ENCODE results near the gene TP73.
"Not testable (repeated sequence)": the region's sequence is repeated elsewhere in the genome, so short reads cannot be mapped to it uniquely, and the experiment has no call there.

Gene TP73

DNA sequence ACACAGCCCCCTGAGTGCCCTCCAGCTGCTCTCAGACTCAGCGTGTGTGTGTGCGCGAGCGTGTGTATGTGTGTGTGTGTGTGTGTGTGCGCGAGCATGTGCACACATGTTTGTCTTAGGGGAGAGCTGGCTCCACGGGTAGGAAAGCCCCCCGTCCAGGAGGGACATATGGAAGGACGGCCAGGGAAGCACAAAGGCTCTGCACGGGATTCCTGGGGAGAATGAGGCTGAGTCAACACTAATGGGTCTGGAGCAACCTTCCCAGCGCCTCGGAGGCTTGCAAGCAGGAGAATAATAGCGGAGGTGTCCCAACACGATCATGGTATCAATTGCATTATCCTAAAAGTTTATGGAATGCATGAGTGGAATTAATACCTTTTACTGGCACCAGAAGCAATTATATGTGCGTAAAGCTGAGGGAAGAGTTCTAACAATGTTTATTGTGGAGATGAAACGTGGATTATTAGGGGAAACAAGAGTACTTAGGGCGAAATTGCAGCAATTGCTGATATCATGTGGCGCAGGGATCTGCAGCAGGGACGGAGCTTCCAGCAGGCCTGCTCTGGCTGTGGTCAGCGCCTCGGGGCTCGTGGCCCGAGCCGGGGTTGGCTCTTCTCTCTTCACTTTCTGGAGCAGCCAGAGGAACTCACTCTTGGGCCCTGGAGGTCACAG is 59.6 kb downstream of the TP73 start:
- no peak for DNase-seq

DNA sequence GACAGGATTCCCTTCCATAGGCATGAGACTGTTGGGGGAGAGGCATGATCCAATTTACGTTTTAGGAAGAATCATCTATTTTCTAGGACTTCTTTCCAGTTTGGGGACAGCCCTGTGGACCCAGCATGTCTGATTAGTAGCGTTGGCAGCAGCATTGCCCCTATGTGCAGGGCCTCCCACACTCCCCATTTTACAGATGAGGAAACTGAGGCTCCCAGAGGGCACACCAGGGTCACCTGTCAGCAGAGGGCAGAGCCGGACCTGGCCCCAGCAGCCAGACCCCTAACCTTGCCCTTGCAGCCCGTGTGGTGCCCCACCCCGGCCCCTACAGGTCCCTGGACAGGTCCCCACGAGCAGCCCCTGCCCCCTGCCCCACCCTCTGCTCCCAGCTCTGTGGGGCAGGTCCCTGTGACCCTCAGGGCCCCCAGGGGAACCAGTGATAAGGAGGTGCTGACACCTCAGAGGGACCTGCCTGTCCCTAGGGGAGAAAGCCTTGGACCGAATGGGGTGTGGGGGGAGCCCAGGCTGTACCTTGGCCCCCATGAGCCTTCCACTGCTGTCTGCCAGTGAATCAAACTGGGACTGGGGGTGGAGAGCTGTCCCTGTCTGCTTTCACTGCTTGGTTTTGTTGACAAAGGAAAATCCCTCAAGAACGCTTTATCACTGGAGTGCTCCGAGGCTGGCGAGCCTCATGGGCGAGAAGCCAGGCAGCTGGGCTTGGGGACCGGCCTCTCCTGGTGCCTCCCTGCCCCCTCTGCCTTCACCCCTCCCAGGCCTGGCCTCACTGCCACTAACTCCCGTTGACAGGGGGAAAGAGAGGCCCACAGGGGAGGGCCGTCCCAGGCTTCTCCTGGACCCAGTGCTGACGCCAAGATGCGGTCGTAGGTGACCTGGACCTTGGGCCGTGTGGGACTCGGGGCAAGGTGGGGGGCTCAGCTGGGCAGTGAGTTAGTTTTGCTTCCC is 60.5 kb downstream of the TP73 start:
- no peak for DNase-seq

DNA sequence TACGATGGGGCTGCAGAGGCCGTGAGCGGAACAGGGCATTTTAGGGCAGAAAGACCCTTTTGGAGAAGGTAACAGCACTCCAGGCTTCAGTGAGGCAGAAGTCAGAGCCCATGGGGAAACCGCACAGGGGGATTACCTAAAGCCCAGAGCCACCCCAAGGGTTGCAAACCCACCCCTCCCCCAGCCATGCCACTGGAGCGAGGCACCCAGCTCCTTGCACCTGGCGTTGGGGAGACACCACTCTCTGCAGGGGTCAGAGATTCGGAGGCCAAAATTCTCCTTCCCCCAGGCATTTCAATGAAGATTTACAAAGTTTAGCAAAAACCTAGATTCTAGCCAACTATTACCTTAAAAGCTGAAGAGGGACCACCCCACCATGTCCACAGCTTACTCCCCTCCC is 61.5 kb downstream of the TP73 start:
- DNase-seq = no peak

DNA sequence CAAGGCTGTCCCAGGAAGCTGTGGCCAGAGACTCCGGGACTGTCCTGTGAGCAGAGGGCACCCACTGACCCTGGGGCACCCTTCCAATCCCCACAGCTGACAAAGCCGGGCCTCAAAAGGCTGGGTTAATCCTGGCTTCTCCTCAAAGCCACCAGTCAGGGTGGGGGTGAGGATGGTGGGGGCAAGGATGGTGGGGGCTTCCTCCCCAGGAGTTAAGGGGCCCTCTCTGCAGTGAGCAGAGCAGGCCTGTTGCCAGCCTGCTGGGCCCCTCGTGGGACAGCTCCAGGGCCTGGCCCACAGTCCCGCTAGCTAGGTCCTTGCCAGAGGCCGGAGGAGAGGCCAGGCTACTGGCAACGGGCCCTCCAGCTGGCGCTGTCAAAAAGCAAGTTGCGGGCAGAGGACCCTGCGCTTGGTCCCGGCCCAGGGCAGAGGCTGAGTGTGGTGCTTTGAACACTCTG is 62.0 kb downstream of the TP73 start:
- no peak for DNase-seq

DNA sequence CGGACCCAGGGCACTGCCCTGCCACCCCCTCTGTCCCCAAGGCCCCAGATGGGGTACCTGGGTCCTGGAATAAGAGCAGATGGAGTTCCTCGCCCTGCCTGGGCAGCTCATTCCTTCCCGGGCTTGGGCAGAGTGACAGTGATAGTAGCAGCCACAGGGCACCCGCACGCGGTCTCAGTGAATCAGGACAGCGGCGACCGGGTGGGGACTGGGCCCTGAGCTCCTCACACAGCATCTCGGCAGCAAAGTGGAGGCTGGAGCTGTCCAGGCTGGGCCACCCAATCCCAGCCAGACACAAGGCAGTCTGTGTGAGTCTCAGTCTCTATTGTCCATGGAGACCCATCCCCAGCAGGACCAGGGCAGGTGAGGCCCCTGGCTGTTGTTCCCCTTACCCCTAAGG is 62.5 kb downstream of the TP73 start:
- no peak for DNase-seq

DNA sequence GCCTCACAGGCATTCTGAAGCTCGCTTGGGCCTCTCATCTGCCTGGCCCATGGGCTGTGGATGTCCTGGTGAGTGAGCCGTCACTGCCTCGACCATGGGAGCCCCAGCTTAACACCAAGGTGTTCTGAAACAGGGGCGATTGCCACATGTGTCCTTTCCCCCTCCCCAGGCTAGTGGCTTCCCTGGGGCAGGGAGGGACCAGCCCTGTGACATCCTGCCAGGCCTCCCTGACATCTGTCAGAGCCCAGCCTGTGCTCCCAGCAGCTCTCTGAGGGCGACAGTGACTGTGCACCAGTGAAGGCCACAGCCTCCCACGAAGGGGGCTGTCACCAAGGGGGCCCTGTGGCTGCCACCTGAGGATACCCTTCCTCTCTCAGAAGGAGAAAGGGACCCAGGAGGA is 64.0 kb downstream of the TP73 start:
- no peak for DNase-seq

DNA sequence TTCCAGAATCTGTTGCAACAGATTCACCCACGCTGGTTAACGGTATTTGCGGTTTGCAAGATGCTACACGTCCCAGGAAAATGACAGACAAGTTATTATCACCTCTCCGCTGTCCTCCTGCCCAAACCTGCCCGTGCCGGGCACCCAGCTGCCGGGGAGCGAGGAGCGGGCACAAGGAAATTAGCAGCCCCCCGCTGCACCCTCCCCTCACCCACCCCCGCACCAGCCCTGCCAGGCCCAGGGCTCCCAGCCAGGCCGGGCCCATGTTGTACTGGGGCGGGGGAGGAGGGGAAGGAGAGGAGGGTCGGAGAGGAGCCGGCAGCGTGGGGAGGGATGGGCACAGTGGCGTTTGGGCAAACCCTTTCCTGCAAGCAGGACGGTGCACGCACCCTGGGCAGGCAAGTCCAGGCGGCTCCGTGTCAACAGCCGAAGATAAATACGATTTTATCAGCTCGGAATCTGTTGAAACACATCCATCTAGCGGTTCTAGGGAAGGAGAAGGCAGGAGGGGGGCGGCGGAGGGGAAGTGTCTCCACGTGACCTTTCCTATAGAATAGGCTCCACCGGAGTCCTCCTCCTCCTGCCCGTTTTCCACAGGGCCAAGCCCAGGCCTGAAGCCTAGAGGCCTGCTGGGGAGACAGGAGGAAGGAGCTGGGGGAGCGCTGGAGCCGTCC is 64.9 kb downstream of the TP73 start:
- DNase-seq = no peak

DNA sequence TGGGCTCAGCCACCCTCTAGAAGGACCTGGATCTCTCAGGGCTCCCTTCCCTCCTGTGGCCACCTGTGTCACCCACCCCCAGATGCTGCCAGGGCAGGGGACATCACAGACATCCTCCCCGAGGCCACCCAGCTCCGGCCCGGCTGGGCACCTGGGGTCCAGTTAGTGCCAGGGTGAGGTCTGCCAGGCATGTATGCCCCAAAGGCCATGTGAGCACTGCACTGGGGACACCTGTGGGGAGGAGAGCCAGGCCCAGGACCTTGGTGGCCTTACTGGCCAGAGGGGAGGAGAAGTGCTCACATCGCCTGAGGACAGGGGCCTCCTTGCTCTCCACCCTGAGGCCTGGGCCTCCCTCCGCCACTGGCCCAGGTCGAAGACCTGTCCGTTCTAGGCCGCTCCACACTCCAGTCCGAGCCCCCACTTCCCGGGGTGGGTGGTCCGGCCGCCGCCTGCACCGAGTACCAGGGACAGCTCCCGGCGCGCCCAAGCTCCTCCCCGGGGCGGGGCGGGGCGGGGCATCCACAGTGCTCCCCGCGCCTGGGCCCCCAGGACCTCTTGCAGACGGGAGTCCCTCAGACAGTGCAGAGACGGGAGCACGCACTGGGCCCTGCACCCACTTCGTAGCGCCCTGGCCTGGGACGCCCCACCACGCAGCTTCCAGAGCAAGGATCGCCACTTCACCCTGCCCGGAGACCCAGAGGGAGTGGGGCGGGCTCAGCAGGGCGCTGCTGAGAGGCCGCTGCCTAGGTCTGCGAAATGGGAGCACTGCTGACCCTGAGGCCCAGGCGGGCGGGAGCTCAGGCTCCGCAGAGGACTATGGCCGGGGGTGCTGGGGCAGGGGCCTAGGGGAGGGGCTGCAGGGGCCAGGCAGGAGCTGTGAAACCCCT is 65.6 kb downstream of the TP73 start:
- DNase-seq = no peak

DNA sequence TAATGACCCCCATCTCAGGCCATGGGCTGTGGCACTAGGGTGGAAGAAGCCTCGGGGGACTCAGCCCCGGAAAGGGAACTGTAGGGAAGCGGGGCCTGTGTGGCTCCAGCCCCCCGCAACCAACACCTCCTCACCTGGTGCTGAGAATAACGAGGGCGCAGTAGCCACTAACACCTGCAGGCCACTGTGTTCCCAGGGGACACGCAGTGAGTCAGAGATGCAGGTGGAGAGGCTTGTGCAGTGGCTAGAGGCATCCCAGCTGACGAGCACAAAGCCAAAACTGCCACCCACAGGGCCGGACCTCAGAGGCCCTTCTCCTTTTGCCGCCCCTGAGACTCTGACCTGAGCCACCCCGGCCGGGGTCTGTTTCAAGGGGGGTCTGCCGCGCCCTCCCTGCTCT is 66.4 kb downstream of the TP73 start:
- no peak for DNase-seq

DNA sequence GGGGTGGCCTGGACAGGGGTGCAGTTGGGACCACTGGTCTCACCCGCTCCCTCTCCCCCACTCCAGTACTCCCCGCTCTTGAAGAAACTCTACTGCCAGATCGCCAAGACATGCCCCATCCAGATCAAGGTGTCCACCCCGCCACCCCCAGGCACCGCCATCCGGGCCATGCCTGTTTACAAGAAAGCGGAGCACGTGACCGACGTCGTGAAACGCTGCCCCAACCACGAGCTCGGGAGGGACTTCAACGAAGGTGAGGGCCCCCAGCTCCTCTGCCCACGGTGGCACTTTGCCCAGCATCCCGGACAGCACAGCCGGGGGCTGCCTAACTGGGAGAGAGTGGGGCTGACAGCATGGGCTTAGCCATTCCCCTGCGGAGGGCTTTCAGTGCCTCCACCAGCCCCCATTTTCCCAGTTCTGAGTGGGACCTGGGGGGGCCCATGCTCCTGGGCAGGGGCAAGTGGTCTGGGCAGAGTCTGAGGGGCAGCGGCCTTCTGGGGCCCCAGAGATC is 69.7 kb downstream of the TP73 start:
- DNase-seq = no peak

DNA sequence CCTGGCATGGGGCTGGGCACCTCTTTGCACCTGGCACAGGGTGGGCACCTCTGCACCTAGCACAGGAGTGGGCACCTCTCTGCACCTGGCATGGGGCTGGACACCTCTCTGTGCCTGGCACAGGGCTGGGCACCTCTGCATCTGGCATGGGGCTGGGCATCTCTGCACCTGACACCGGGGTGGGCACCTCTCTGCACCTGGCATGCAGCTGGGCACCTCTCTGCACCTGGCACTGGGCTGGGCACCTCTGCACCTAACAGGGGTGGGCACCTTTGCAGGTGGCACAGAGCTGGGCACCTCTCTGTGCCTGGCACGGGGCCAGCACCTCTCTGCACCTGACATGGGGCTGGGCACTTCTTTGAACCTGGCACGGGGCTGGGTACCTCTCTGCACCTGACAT is 70.5 kb downstream of the TP73 start:
- DNase-seq = no peak

DNA sequence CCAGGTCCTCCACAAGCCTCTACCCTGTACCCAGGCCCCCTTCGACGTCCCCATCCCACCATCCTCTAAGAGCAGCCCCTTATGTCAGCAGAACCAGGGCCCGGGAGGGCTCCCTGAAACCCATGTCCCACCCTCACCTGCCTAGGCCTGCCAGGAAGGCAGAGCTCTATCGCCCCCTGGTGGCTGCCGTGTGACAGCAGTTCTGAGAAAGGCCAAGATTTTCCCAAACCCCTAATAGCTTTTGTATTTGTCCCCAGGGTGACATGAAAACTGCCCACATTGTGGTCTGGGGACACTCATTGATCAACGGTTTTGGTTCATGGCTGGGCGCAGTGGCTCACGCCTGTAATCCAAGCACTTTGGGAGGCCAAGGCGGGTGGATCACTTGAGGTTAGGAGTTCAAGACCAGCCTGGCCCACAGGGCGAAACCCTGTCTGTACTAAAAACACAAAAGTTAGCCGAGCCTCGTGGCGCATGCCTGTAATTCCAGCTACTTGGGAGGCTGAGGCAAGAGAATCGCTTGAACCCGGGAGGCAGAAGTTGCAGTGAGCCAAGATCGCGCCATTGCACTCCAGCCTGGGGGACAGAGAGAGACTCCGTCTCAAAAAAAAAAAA is 72.2 kb downstream of the TP73 start:
- not testable (repeated sequence) for DNase-seq

DNA sequence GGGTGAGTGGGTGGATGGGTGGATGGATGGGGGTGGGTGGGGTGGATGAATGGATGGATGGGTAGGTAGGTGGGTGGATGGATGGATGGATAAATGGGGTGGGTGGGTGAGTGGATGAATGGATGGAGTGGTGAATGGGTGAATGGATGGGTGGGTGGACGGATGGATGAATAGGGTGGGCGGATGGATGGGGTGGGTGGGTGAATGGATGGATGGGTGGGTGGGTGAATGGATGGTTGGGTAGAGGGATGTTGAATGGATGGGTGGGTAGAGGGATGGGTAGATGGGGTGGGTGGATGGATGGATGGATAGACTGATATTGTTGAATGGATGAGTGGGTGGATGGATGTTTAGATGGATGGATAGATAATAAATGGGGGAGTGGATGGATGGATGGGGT is 73.0 kb downstream of the TP73 start:
- no peak for DNase-seq

DNA sequence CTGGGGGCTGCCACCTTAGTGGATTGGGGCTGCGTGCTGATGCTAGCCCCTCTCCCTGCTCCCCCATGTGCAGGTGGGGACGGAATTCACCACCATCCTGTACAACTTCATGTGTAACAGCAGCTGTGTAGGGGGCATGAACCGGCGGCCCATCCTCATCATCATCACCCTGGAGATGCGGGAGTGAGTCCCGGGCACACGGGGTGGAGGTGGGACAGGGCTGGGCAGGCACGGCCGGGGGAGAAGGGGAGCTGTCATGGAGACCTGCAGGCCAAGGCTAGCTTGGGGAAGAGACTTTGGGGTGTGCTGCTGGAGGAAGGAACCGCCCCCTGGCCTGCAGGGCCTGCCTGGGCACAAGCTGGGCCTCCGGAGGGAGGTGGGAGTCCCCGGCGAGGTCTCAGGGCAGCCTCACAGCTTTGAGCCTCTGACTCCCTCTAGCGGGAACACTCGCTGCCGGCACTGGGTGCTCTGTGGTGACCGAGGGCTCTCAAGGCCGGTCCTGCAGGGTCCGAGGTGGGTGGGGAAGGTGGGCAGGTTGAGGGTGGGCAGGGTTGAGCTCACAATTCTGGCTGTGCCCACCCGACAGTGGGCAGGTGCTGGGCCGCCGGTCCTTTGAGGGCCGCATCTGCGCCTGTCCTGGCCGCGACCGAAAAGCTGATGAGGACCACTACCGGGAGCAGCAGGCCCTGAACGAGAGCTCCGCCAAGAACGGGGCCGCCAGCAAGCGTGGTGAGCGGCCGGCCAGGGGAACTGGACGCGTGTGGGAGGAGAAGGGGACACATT is 74.9 kb downstream of the TP73 start:
- DNase-seq = no peak

DNA sequence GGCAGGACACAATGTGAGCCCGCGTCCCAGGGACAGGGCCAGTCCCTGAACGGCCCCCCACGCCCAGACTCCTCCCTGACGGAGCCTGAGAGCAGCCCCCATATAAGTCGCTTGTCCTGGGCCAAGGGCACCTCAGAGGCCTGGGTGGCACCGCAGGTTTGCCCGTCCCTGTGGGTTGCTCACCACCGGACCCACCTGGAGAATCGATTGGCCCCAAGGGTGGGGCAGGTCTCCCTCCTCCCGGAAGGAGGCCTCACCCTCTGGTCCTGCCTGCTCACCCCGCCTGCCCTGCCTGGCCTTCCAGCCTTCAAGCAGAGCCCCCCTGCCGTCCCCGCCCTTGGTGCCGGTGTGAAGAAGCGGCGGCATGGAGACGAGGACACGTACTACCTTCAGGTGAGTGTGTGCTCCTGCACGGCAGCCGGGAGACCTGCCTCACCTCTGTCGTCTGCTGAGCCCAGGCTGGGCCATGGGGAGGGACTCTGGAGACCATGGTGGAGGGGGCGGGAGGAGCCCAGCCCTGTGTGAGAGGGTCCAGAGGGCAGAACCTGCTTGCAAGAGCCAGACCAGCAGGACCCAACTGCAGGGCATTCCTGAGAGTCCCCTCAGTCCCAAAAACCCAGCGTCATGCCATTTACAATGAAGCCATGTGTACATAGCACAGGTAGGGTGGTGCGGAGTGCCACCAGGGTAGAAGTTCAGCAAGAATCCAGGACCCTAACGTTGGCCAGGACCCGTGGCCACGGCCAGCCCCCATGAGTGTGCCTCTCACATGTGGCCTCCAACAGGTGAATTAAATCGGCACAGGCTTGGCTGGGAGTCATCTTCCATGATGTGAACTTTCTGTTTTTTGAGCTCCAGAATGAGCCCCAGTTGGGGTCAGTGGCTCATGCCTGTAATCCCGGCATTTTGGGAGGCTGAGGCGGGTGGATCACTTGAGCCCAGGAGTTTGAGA is 75.8 kb downstream of the TP73 start:
- DNase-seq = no peak

DNA sequence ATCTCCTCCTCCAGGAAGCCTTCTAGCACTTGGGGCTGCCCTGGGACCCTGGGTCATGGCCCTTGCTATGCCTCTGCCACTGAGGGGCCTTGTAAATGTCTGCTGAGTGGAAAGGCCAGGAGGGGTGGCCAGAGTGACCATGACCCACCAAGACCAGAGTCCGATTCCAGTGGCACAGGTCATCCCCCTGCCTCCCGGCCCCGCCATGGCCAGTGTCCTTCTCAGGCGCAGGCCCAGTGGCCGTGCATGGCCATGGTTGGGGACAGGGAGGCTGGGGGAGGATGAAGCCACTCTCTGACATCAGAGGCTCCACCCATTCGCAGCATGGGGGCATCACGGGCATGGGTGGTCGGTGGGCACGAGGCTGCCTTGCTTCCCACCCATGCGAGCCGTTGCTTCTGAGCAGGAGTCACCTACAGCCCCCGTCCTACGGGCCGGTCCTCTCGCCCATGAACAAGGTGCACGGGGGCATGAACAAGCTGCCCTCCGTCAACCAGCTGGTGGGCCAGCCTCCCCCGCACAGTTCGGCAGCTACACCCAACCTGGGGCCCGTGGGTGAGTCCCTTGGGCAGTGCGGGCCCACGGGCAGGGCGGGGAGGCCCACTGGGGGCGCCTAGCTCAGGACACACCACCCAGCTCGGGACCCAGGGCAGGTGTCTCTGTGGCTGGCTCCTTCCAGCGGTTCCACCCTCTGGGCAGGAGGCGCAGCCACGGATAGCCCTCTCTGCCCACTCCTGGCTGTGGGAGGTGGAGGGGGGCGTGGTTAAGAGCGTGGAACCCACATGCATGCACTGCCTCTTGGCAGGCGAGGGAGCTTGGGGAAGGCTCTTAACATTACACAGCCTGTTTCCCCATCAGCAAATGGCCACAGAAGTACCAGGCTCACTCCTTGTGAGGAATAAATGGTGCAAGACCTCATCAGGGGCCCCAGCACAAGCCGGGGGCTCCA is 77.6 kb downstream of the TP73 start:
- DNase-seq = no peak

DNA sequence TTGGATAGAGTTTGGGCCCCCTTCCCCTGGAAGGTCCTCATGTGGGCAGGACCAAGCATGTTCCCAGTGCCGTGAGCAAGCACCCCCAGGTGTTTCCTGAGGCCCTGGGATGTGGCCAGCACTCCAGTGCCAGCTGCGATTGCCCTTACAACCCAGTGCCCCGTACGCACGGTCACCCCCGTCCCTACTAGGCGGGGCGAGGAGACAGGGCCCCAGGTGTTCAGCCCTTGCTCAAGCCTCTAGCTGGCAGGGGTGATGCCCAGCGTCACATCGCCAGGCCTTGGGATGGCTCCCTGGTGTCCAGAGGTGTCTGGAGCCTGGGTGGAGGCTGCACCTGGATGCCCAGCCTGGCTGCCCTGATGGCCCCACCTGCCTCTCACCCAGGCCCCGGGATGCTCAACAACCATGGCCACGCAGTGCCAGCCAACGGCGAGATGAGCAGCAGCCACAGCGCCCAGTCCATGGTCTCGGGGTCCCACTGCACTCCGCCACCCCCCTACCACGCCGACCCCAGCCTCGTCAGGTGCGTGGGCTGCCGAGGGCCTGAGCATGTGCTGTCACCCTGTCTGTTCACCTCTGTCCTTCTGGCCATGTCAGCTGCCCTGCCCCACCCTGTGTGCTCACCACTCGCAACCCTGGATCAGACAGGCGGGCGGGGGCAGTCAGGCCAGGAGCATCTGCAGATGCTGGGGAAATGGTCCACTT is 78.4 kb downstream of the TP73 start:
- DNase-seq = no peak

Measured in NCI-H524 treated with DMSO at 0.1 percent for 48 hours (cell line).